SK-N-SH treated with all-trans-retinoic acid at 6 μM for 48 hours (cell line): ENCODE results near the gene STIL.

ENCODE experiments used
- ATAC-seq: fragments of 200-7000 bp; cut with Tn5 transposase; 3 replicates; pipeline ENCODE4 v1.9.1; 2020; ENCODE audit warnings: mild to moderate bottlenecking, moderate library complexity
- ARNTL ChIP-seq: fragments of 450-650 bp; formaldehyde crosslinking; IDR thresholded peaks from 2 replicates; pipeline ENCODE4 v1.5.0; 2020; ENCODE audit warnings: low read depth, mild to moderate bottlenecking, moderate library complexity, borderline replicate concordance
- BACH2 ChIP-seq: fragments of 250-450 bp; sonication (Bioruptor Pico); IDR thresholded peaks from 2 replicates; pipeline ENCODE4 v1.9.0; 2021; ENCODE audit warnings: mild to moderate bottlenecking, borderline replicate concordance
- CREB5 ChIP-seq: fragments of 250-450 bp; sonication (Bioruptor Pico); IDR thresholded peaks from 2 replicates; pipeline ENCODE4 v1.5.1; 2020; ENCODE audit warnings: low read depth, mild to moderate bottlenecking, moderate library complexity
- CSRNP3 ChIP-seq: fragments of 250-450 bp; sonication (Bioruptor Pico); IDR thresholded peaks from 2 replicates; pipeline ENCODE4 v1.5.1; 2021; ENCODE audit warnings: mild to moderate bottlenecking, moderate library complexity
- ESRRG ChIP-seq: fragments of 250-450 bp; sonication (Bioruptor Pico); IDR thresholded peaks from 2 replicates; pipeline ENCODE4 v1.6.1; 2021; ENCODE audit warnings: mild to moderate bottlenecking
- GLIS3 ChIP-seq: fragments of 250-450 bp; sonication (Bioruptor Pico); IDR thresholded peaks from 2 replicates; pipeline ENCODE4 v1.5.0; 2020; ENCODE audit warnings: mild to moderate bottlenecking, moderate library complexity
- OSR1 ChIP-seq: fragments of 250-450 bp; sonication (Bioruptor Pico); IDR thresholded peaks from 2 replicates; pipeline ENCODE4 v1.8.0; 2022; ENCODE audit warnings: moderate library complexity, mild to moderate bottlenecking, inconsistent platforms
- PATZ1 ChIP-seq: fragments of 250-450 bp; sonication (Bioruptor Pico); IDR thresholded peaks from 2 replicates; pipeline ENCODE4 v1.8.0; 2020; ENCODE audit warnings: mild to moderate bottlenecking, moderate library complexity, borderline replicate concordance
- POU6F1 ChIP-seq: fragments of 250-450 bp; sonication (Bioruptor Pico); IDR thresholded peaks from 2 replicates; pipeline ENCODE4 v1.8.0; 2021; ENCODE audit warnings: low read depth, mild to moderate bottlenecking, moderate library complexity, borderline replicate concordance
- PPARA ChIP-seq: fragments of 250-450 bp; sonication (Bioruptor Pico); IDR thresholded peaks from 2 replicates; pipeline ENCODE4 v1.5.0; 2020; ENCODE audit warnings: mild to moderate bottlenecking, borderline replicate concordance
- RARB ChIP-seq: fragments of 250-450 bp; sonication (Bioruptor Pico); IDR thresholded peaks from 2 replicates; pipeline ENCODE4 v1.8.0; 2021; ENCODE audit warnings: mild to moderate bottlenecking, moderate library complexity
- SNAI2 ChIP-seq: fragments of 250-450 bp; sonication (Bioruptor Pico); IDR thresholded peaks from 2 replicates; pipeline ENCODE4 v1.5.0; 2020; ENCODE audit warnings: mild to moderate bottlenecking, moderate library complexity
- TCF4 ChIP-seq: fragments of 250-450 bp; sonication (Bioruptor Pico); IDR thresholded peaks from 2 replicates; pipeline ENCODE4 v1.8.0; 2021; ENCODE audit warnings: mild to moderate bottlenecking, moderate library complexity, borderline replicate concordance
- TOX ChIP-seq: fragments of 250-450 bp; sonication (Bioruptor Pico); IDR thresholded peaks from 2 replicates; pipeline ENCODE4 v1.8.0; 2021; ENCODE audit warnings: mild to moderate bottlenecking, moderate library complexity, borderline replicate concordance
- TSHZ2 ChIP-seq: fragments of 250-450 bp; sonication (Bioruptor Pico); IDR thresholded peaks from 2 replicates; pipeline ENCODE4 v1.5.0; 2020; ENCODE audit warnings: mild to moderate bottlenecking, moderate library complexity
- ZC3H10 ChIP-seq: fragments of 250-450 bp; sonication (Bioruptor Pico); IDR thresholded peaks from 2 replicates; pipeline ENCODE4 v1.5.1; 2021; ENCODE audit warnings: mild to moderate bottlenecking, moderate library complexity
- ZFP3 ChIP-seq: fragments of 250-450 bp; sonication (Bioruptor Pico); IDR thresholded peaks from 2 replicates; pipeline ENCODE4 v1.5.0; 2020; ENCODE audit warnings: mild to moderate bottlenecking, moderate library complexity
- ZFP30 ChIP-seq: fragments of 450-650 bp; formaldehyde crosslinking; IDR thresholded peaks from 2 replicates; pipeline ENCODE4 v1.5.0; 2022; ENCODE audit warnings: mild to moderate bottlenecking, moderate library complexity
- ZNF565 ChIP-seq: fragments of 450-650 bp; formaldehyde crosslinking; conservative IDR thresholded peaks from 2 replicates; pipeline ENCODE4 v1.5.0; 2020; ENCODE audit warnings: low read depth, mild to moderate bottlenecking, moderate library complexity
- ZNF8 ChIP-seq: fragments of 450-650 bp; formaldehyde crosslinking; IDR thresholded peaks from 2 replicates; pipeline ENCODE4 v1.5.0; 2020; ENCODE audit warnings: mild to moderate bottlenecking, moderate library complexity

STIL gene

GRCh38 chr1:47243910-47244309 lies 70.0 kb downstream of the STIL start (continued):
- no peak for TF ChIP-seq TSHZ2
- no peak for TF ChIP-seq ARNTL
- TF ChIP-seq, all 23 proteins: peak for 0

- ATAC-seq = no peak
- no peak for TF ChIP-seq PPARA
- TF ChIP-seq GLIS3 (CRISPR knock-in tag) = no peak
- no peak for TF ChIP-seq ARNTL
- TF ChIP-seq ZC3H10 (CRISPR knock-in tag) = no peak
- TF ChIP-seq ZNF565 (CRISPR knock-in tag) = no peak
- no peak for TF ChIP-seq ZNF8 (CRISPR knock-in tag)
- no peak for TF ChIP-seq SNAI2 (CRISPR knock-in tag)
- no peak for TF ChIP-seq ZFP30 (CRISPR knock-in tag)
- TF ChIP-seq ESRRG = no peak
- no peak for TF ChIP-seq RARB
- TF ChIP-seq OSR1 (CRISPR knock-in tag) = no peak
- TF ChIP-seq ZFP3 (CRISPR knock-in tag) = no peak
Measured at GRCh38 chr1:47241114-47242113, 72.5 kb downstream of the STIL start.

GRCh38 chr1:47238935-47239592 lies 74.9 kb downstream of the STIL start:
- TF ChIP-seq BACH2 (CRISPR knock-in tag) = no peak
- TF ChIP-seq CREB5 = no peak
- TF ChIP-seq ESRRG = no peak
- no peak for TF ChIP-seq RARB
- no peak for TF ChIP-seq POU6F1 (CRISPR knock-in tag)
- TF ChIP-seq ZFP30 (CRISPR knock-in tag) = no peak
- TF ChIP-seq GLIS3 (CRISPR knock-in tag) = no peak
- no peak for TF ChIP-seq ZC3H10 (CRISPR knock-in tag)
- ATAC-seq = no peak

GRCh38 chr1:47235806-47236205 lies 78.1 kb downstream of the STIL start:
- ATAC-seq = no peak

More at GRCh38 chr1:47235806-47236205, 78.1 kb downstream of the STIL start:
- TF ChIP-seq BACH2 (CRISPR knock-in tag) (no peak), ESRRG (no peak), TSHZ2 (no peak), TCF4 (no peak), ZFP3 (CRISPR knock-in tag) (no peak), PATZ1 (CRISPR knock-in tag) (no peak), CSRNP3 (CRISPR knock-in tag) (no peak), TOX (CRISPR knock-in tag) (no peak), RARB (no peak), ZC3H10 (CRISPR knock-in tag) (no peak), ZNF8 (CRISPR knock-in tag) (no peak), ZNF565 (CRISPR knock-in tag) (no peak)
